GM23338 (cell line): ENCODE data around the gene TENM4. TPM values are rescaled to one million over a fixed set of nuclear protein-coding genes. Genes with fewer than 3 reads are reported as not detected.

ENCODE experiments used
- ATAC-seq: fragments of 200-7000 bp; cut with Tn5 transposase; 3 replicates; pipeline ENCODE4 v1.9.1; 2020
- DNase-seq: peaks from one replicate; pipeline ENCODE4 v3.0.0-alpha.2; 2015; ENCODE audit warnings: low spot score
- H2AFZ ChIP-seq: fragments of 200-600 bp; sonication (generic); 2 replicates; pipeline ENCODE4 v1.8.0; 2016; ENCODE audit warnings: antibody characterized with exemption, mild to moderate bottlenecking, moderate library complexity
- H3F3A ChIP-seq: fragments of 200-600 bp; sonication (generic); replicated peaks from 2 replicates; pipeline ENCODE4 v1.8.0; 2017; ENCODE audit warnings: antibody characterized with exemption, mixed run types, low read depth
- H3K27ac ChIP-seq: fragments of 200-600 bp; sonication (generic); 2 replicates; pipeline ENCODE4 v1.6.1; 2016; ENCODE audit warnings: low read depth
- H3K27me3 ChIP-seq: fragments of 200-600 bp; sonication (generic); 2 replicates; pipeline ENCODE4 v1.8.0; 2016; ENCODE audit warnings: mild to moderate bottlenecking, mixed run types, moderate library complexity; ENCODE audit not compliant: insufficient read depth
- H3K36me3 ChIP-seq: fragments of 200-600 bp; sonication (generic); 2 replicates; pipeline ENCODE4 v1.8.0; 2016; ENCODE audit warnings: mild to moderate bottlenecking; ENCODE audit not compliant: insufficient read depth
- H3K4me1 ChIP-seq: fragments of 200-600 bp; sonication (generic); 2 replicates; pipeline ENCODE4 v1.8.0; 2016; ENCODE audit warnings: mild to moderate bottlenecking, moderate library complexity; ENCODE audit not compliant: insufficient read depth
- H3K4me2 ChIP-seq: fragments of 200-600 bp; sonication (generic); 2 replicates; pipeline ENCODE4 v1.7.1; 2017; ENCODE audit warnings: mixed run types
- H3K4me3 ChIP-seq: fragments of 200-600 bp; sonication (generic); 2 replicates; pipeline ENCODE4 v1.6.1; 2016; ENCODE audit warnings: mixed run types
- H3K79me2 ChIP-seq: fragments of 200-600 bp; sonication (generic); replicated peaks from 2 replicates; pipeline ENCODE4 v1.8.0; 2017; ENCODE audit warnings: mild to moderate bottlenecking; ENCODE audit not compliant: insufficient read depth
- H3K9me2 ChIP-seq: fragments of 200-600 bp; sonication (generic); 2 replicates; pipeline ENCODE4 v1.8.0; 2017; ENCODE audit not compliant: insufficient read depth
- H4K20me1 ChIP-seq: fragments of 200-600 bp; sonication (generic); replicated peaks from 2 replicates; pipeline ENCODE4 v1.8.0; 2017; ENCODE audit warnings: mild to moderate bottlenecking; ENCODE audit not compliant: insufficient read depth
- H3K27ac Mint-ChIP-seq: 2 replicates; pipeline ENCODE4 v1.8.0; 2020; ENCODE audit warnings: inconsistent platforms, mild to moderate bottlenecking, moderate library complexity, mixed read lengths
- H3K27me3 Mint-ChIP-seq: 3 replicates; pipeline ENCODE4 v1.8.0; 2022; ENCODE audit warnings: low read depth, mild to moderate bottlenecking, moderate library complexity, mixed read lengths, inconsistent platforms; ENCODE audit not compliant: insufficient read depth, poor library complexity
- H3K36me3 Mint-ChIP-seq: 3 replicates; pipeline ENCODE4 v1.8.0; 2021; ENCODE audit warnings: low read depth, mild to moderate bottlenecking, inconsistent platforms, moderate library complexity, mixed read lengths
- H3K4me1 Mint-ChIP-seq: 3 replicates; pipeline ENCODE4 v1.8.0; 2020; ENCODE audit warnings: mild to moderate bottlenecking, inconsistent platforms, mixed read lengths
- H3K4me3 Mint-ChIP-seq: 3 replicates; pipeline ENCODE4 v1.8.0; 2021; ENCODE audit warnings: moderate library complexity, mild to moderate bottlenecking, inconsistent platforms, mixed read lengths
- H3K9me3 Mint-ChIP-seq: 3 replicates; pipeline ENCODE4 v1.8.0; 2020; ENCODE audit warnings: moderate library complexity, mild to moderate bottlenecking, inconsistent platforms, mixed read lengths
- CREB1 ChIP-seq: fragments of 250-450 bp; sonication (Bioruptor Pico); IDR thresholded peaks from 2 replicates; pipeline ENCODE4 v1.5.0; 2020; ENCODE audit warnings: low read depth, mild to moderate bottlenecking, moderate library complexity
- EZH2 ChIP-seq: fragments of 200-600 bp; sonication (generic); IDR thresholded peaks from one replicate; pipeline ENCODE4 v1.8.0; 2017; ENCODE audit warnings: antibody characterized with exemption, mild to moderate bottlenecking, low read depth; ENCODE audit not compliant: unreplicated experiment
- EZH2phosphoT487 ChIP-seq: fragments of 200-600 bp; sonication (generic); IDR thresholded peaks from one replicate; pipeline ENCODE4 v1.8.1; 2018; ENCODE audit warnings: antibody characterized with exemption; ENCODE audit not compliant: unreplicated experiment
- JUNB ChIP-seq: IDR thresholded peaks from one replicate; pipeline ENCODE4 v1.6.1; 2016; ENCODE audit warnings: antibody characterized with exemption; ENCODE audit not compliant: unreplicated experiment
- NANOG ChIP-seq: IDR thresholded peaks from 2 replicates; pipeline ENCODE4 v1.6.1; 2016; ENCODE audit warnings: antibody characterized with exemption, borderline replicate concordance
- ZNF114 ChIP-seq: fragments of 250-450 bp; sonication (Bioruptor Pico); IDR thresholded peaks from 2 replicates; pipeline ENCODE4 v1.5.0; 2020; ENCODE audit warnings: mild to moderate bottlenecking, moderate library complexity
- ZNF331 ChIP-seq: fragments of 250-450 bp; sonication (Bioruptor Pico); IDR thresholded peaks from 2 replicates; pipeline ENCODE4 v1.5.0; 2020; ENCODE audit warnings: low read depth, mild to moderate bottlenecking, moderate library complexity
- polyA plus RNA-seq: library from polyadenylated mRNA; unstranded; fragments of >200 nt; fragmentation: Nextera tagmentation; extraction: Ambion mirVana; gene quantifications from 2 replicates; pipeline ENCODE4 v1.2.1, GENCODE V29; 2016
- total RNA-seq: library from RNA; depleted of rRNA; stranded (reverse); fragments of >200 nt; shearing (Covaris generic); gene quantifications from 2 replicates; pipeline ENCODE4 v1.2.3, GENCODE V29; 2014
- TF ChIP-seq, protein P1 (sequence below): fragments of 250-450 bp; sonication (Bioruptor Pico); IDR thresholded peaks from 2 replicates; pipeline ENCODE4 v1.5.0; 2020; ENCODE audit warnings: mild to moderate bottlenecking, moderate library complexity
- TF ChIP-seq, protein P2 (sequence below): IDR thresholded peaks from one replicate; pipeline ENCODE4 v1.6.1; 2018; ENCODE audit warnings: antibody characterized with exemption; ENCODE audit not compliant: unreplicated experiment
- TF ChIP-seq, protein P3 (sequence below), 2 experiments: fragments of 200-600 bp in 1 of 2; sonication (generic) in 1 of 2; conservative IDR thresholded peaks; 2 replicates each; pipeline versions ENCODE4 v1.5.1 to v1.6.1; 2016 to 2017; ENCODE audit warnings: antibody characterized with exemption in 2 of 2, low read depth in 2 of 2, mild to moderate bottlenecking in 2 of 2, moderate library complexity in 1 of 2

The TENM4 gene
- total and polyA plus RNA-seq, 2 experiments from 2014 or later: 7.3 TPM

GRCh38 chr11:78770931-78771330 is 669.9 kb downstream of the TENM4 start (continued):
- TF ChIP-seq, protein P1, sequence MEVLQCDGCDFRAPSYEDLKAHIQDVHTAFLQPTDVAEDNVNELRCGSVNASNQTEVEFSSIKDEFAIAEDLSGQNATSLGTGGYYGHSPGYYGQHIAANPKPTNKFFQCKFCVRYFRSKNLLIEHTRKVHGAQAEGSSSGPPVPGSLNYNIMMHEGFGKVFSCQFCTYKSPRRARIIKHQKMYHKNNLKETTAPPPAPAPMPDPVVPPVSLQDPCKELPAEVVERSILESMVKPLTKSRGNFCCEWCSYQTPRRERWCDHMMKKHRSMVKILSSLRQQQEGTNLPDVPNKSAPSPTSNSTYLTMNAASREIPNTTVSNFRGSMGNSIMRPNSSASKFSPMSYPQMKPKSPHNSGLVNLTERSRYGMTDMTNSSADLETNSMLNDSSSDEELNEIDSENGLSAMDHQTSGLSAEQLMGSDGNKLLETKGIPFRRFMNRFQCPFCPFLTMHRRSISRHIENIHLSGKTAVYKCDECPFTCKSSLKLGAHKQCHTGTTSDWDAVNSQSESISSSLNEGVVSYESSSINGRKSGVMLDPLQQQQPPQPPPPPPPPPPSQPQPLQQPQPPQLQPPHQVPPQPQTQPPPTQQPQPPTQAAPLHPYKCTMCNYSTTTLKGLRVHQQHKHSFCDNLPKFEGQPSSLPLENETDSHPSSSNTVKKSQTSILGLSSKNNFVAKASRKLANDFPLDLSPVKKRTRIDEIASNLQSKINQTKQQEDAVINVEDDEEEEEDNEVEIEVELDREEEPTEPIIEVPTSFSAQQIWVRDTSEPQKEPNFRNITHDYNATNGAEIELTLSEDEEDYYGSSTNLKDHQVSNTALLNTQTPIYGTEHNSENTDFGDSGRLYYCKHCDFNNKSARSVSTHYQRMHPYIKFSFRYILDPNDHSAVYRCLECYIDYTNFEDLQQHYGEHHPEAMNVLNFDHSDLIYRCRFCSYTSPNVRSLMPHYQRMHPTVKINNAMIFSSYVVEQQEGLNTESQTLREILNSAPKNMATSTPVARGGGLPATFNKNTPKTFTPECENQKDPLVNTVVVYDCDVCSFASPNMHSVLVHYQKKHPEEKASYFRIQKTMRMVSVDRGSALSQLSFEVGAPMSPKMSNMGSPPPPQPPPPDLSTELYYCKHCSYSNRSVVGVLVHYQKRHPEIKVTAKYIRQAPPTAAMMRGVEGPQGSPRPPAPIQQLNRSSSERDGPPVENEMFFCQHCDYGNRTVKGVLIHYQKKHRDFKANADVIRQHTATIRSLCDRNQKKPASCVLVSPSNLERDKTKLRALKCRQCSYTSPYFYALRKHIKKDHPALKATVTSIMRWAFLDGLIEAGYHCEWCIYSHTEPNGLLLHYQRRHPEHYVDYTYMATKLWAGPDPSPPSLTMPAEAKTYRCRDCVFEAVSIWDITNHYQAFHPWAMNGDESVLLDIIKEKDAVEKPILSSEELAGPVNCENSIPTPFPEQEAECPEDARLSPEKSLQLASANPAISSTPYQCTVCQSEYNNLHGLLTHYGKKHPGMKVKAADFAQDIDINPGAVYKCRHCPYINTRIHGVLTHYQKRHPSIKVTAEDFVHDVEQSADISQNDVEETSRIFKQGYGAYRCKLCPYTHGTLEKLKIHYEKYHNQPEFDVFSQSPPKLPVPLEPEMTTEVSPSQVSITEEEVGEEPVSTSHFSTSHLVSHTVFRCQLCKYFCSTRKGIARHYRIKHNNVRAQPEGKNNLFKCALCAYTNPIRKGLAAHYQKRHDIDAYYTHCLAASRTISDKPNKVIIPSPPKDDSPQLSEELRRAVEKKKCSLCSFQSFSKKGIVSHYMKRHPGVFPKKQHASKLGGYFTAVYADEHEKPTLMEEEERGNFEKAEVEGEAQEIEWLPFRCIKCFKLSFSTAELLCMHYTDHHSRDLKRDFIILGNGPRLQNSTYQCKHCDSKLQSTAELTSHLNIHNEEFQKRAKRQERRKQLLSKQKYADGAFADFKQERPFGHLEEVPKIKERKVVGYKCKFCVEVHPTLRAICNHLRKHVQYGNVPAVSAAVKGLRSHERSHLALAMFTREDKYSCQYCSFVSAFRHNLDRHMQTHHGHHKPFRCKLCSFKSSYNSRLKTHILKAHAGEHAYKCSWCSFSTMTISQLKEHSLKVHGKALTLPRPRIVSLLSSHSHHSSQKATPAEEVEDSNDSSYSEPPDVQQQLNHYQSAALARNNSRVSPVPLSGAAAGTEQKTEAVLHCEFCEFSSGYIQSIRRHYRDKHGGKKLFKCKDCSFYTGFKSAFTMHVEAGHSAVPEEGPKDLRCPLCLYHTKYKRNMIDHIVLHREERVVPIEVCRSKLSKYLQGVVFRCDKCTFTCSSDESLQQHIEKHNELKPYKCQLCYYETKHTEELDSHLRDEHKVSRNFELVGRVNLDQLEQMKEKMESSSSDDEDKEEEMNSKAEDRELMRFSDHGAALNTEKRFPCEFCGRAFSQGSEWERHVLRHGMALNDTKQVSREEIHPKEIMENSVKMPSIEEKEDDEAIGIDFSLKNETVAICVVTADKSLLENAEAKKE (CRISPR knock-in tag): no peak
- TF ChIP-seq EZH2phosphoT487: no peak
- TF ChIP-seq EZH2: no peak
- TF ChIP-seq, protein P2, sequence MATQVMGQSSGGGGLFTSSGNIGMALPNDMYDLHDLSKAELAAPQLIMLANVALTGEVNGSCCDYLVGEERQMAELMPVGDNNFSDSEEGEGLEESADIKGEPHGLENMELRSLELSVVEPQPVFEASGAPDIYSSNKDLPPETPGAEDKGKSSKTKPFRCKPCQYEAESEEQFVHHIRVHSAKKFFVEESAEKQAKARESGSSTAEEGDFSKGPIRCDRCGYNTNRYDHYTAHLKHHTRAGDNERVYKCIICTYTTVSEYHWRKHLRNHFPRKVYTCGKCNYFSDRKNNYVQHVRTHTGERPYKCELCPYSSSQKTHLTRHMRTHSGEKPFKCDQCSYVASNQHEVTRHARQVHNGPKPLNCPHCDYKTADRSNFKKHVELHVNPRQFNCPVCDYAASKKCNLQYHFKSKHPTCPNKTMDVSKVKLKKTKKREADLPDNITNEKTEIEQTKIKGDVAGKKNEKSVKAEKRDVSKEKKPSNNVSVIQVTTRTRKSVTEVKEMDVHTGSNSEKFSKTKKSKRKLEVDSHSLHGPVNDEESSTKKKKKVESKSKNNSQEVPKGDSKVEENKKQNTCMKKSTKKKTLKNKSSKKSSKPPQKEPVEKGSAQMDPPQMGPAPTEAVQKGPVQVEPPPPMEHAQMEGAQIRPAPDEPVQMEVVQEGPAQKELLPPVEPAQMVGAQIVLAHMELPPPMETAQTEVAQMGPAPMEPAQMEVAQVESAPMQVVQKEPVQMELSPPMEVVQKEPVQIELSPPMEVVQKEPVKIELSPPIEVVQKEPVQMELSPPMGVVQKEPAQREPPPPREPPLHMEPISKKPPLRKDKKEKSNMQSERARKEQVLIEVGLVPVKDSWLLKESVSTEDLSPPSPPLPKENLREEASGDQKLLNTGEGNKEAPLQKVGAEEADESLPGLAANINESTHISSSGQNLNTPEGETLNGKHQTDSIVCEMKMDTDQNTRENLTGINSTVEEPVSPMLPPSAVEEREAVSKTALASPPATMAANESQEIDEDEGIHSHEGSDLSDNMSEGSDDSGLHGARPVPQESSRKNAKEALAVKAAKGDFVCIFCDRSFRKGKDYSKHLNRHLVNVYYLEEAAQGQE: no peak
- no peak for TF ChIP-seq NANOG

GRCh38 chr11:78768971-78769370 is 671.9 kb downstream of the TENM4 start:
- H3K4me1 Mint-ChIP-seq: no peaks in the 10 kb centered on the region
- H3K4me2 ChIP-seq: no peak overlapping the region
- ATAC-seq (no peak), DNase-seq (no peak)
- H3K9me2 ChIP-seq: no peaks in the 10 kb centered on the region
- H3K36me3 ChIP-seq: no peaks in the 10 kb centered on the region
- no peaks in the 10 kb centered on the region for H3K27me3 ChIP-seq
- no peaks in the 10 kb centered on the region for H3K36me3 Mint-ChIP-seq
- no peak overlapping the region for H2AFZ ChIP-seq
- no peak overlapping the region for H3K27ac Mint-ChIP-seq
- H4K20me1 ChIP-seq: no peaks in the 10 kb centered on the region
- H3K4me3 Mint-ChIP-seq: no peak overlapping the region
- no peaks in the 10 kb centered on the region for H3K4me1 ChIP-seq
- no peaks in the 10 kb centered on the region for H3K9me3 Mint-ChIP-seq
- H3K27ac ChIP-seq: no peak overlapping the region
- H3F3A ChIP-seq: no peaks in the 10 kb centered on the region
- peaks cover 6% of the 10 kb centered on the region for H3K27me3 Mint-ChIP-seq
- no peak overlapping the region for H3K4me3 ChIP-seq
- no peaks in the 10 kb centered on the region for H3K79me2 ChIP-seq
- TF ChIP-seq ZNF331 (no peak), EZH2phosphoT487 (no peak), NANOG (no peak), JUNB (no peak), CREB1 (no peak), ZNF114 (CRISPR knock-in tag) (no peak)
- TF ChIP-seq, protein P2: no peak
- TF ChIP-seq, protein P3, sequence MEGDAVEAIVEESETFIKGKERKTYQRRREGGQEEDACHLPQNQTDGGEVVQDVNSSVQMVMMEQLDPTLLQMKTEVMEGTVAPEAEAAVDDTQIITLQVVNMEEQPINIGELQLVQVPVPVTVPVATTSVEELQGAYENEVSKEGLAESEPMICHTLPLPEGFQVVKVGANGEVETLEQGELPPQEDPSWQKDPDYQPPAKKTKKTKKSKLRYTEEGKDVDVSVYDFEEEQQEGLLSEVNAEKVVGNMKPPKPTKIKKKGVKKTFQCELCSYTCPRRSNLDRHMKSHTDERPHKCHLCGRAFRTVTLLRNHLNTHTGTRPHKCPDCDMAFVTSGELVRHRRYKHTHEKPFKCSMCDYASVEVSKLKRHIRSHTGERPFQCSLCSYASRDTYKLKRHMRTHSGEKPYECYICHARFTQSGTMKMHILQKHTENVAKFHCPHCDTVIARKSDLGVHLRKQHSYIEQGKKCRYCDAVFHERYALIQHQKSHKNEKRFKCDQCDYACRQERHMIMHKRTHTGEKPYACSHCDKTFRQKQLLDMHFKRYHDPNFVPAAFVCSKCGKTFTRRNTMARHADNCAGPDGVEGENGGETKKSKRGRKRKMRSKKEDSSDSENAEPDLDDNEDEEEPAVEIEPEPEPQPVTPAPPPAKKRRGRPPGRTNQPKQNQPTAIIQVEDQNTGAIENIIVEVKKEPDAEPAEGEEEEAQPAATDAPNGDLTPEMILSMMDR (conservative IDR thresholded peaks at IDR 0.05; ENCODE audit: low read depth in 2 of 2): no peak
